Thoracic aorta (tissue), 2 donors: ENCODE results near the gene GOLGA3. TPM values are rescaled to one million over a fixed set of nuclear protein-coding genes. Genes with fewer than 3 reads are reported as not detected.
"Not testable (repeated sequence)": the region's sequence is repeated elsewhere in the genome, so short reads cannot be mapped to it uniquely, and the experiment has no call there.

Experiments used
- ATAC-seq: fragments of 150-250 bp; one replicate; pipeline ENCODE4 v1.8.0; 2017; ENCODE audit warnings: low read depth; ENCODE audit not compliant: insufficient number of reproducible peaks, low FRiP score
- DNase-seq: peaks from one replicate; pipeline ENCODE4 v3.0.0-alpha.2; 2020; ENCODE audit warnings: low spot score
- H3K27ac ChIP-seq, 2 donors: fragments of 200-600 bp; sonication (generic); 1 replicate in 1 of 2; 2 replicates in 1 of 2; pipeline ENCODE4 v1.5.1; 2016; ENCODE audit warnings: mild to moderate bottlenecking in 2 of 2, moderate library complexity in 2 of 2
- H3K27me3 ChIP-seq: fragments of 200-600 bp; sonication (generic); replicated peaks from 2 replicates; pipeline ENCODE4 v1.6.0; 2016; ENCODE audit warnings: mild to moderate bottlenecking; ENCODE audit not compliant: insufficient read depth
- H3K36me3 ChIP-seq: fragments of 200-600 bp; sonication (generic); one replicate; pipeline ENCODE4 v1.5.1; 2016
- H3K4me1 ChIP-seq, 2 donors: fragments of 200-600 bp; sonication (generic); 1 replicate in 1 of 2; 2 replicates in 1 of 2; pipeline versions ENCODE4 v1.5.1 to v1.6.0; 2016; ENCODE audit warnings: low read depth in 2 of 2, mild to moderate bottlenecking in 1 of 2; ENCODE audit not compliant: control insufficient read depth in 1 of 2
- H3K4me3 ChIP-seq: fragments of 200-600 bp; sonication (generic); 2 replicates; pipeline ENCODE4 v1.5.1; 2016; ENCODE audit warnings: mild to moderate bottlenecking
- H3K9me3 ChIP-seq: fragments of 200-600 bp; sonication (generic); 2 replicates; pipeline ENCODE4 v1.5.1; 2016
- total RNA-seq, 2 donors: library from RNA; depleted of rRNA; stranded (reverse); fragments of >200 nt; gene quantifications; one replicate each; pipeline versions ENCODE4 v1.1.0 to v1.2.3, GENCODE V29; 2016
- TF ChIP-seq, protein P1 (sequence below): fragments of 200-600 bp; sonication (generic); IDR thresholded peaks from one replicate; pipeline ENCODE4 v1.5.1; 2019; ENCODE audit warnings: antibody characterized with exemption

GOLGA3 gene
- total RNA-seq, 2 donors from 2014 or later = 125 to 137 TPM

GRCh38 chr12:132818562-132818961, 10.1 kb downstream of the GOLGA3 start:
- TF ChIP-seq, protein P1, sequence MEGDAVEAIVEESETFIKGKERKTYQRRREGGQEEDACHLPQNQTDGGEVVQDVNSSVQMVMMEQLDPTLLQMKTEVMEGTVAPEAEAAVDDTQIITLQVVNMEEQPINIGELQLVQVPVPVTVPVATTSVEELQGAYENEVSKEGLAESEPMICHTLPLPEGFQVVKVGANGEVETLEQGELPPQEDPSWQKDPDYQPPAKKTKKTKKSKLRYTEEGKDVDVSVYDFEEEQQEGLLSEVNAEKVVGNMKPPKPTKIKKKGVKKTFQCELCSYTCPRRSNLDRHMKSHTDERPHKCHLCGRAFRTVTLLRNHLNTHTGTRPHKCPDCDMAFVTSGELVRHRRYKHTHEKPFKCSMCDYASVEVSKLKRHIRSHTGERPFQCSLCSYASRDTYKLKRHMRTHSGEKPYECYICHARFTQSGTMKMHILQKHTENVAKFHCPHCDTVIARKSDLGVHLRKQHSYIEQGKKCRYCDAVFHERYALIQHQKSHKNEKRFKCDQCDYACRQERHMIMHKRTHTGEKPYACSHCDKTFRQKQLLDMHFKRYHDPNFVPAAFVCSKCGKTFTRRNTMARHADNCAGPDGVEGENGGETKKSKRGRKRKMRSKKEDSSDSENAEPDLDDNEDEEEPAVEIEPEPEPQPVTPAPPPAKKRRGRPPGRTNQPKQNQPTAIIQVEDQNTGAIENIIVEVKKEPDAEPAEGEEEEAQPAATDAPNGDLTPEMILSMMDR = no peak
- Histone ChIP-seq H3K9me3 (no peaks in the 10 kb centered on the region), H3K27me3 (no peaks in the 10 kb centered on the region), H3K4me1 (no peaks in the 10 kb centered on the region), H3K4me3 (no peak overlapping the region), H3K36me3 (peaks cover 65% of the 10 kb centered on the region), H3K27ac (no peak overlapping the region)
- ATAC-seq (no peak), DNase-seq (no peak)

- TF ChIP-seq, protein P1 = no peak
- Histone ChIP-seq H3K9me3 (no peaks in the 10 kb centered on the region), H3K36me3 (peaks cover 55% of the 10 kb centered on the region), H3K4me3 (no peak overlapping the region), H3K4me1 (no peaks in the 10 kb centered on the region), H3K27ac (no peak overlapping the region), H3K27me3 (no peaks in the 10 kb centered on the region)
- DNase-seq (no peak), ATAC-seq (no peak)
Measured at GRCh38 chr12:132814232-132814631, 14.4 kb downstream of the GOLGA3 start.

DNA sequence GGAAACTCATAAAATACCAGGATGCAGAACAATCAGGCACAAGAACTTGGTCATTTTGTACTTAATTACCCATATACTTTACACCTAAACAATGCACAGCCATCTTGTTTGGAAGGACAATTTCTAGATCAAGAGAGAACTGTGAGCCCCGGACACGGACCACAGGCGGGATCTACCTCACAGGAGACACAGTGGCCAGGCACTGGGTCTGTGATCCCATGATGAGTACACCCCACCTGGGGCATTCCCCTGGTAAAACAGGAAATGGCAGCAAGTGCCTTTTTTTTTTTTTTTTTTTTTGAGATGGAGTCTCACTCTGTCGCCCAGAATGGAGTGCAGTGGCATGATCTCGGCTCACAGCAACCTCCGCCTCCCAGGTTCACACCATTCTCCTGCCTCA, 15.2 kb downstream of the GOLGA3 start:
- no peak for ATAC-seq
- TF ChIP-seq, protein P1 = no peak

DNA sequence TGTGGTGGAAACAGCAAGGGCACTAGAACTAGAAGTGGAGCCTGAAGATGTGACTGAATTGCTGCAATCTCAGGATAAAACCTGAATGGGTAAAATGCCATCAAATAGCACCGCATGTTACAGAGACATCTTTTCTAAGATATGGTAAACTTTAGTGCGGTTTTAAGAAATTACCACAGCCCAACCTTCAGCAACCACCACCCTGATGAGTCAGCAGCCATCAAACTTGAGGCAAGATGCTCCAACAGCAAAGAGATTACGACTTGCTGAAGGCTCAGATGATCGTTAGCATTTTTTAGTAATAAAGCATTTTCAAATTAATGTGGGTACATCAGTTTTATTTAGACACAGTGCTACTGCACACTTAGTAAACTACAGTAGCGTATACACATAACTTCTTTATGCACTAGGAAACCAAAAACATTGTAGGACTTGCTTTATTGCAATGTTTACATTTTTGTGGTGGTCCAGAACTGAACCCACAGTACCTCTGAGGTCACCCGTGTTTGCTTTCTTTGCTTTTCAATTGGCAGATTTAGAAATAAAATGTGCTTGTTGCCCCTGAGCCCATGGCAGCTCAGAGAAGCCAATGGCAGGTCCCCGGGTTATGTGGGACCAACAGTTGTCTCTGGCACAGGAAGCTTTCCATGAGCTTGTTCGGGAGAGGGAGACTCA, 15.9 kb downstream of the GOLGA3 start:
- Histone ChIP-seq H3K27ac (no peak overlapping the region), H3K4me3 (no peak overlapping the region), H3K36me3 (peaks cover 52% of the 10 kb centered on the region), H3K27me3 (no peaks in the 10 kb centered on the region), H3K4me1 (no peaks in the 10 kb centered on the region), H3K9me3 (no peaks in the 10 kb centered on the region)
- ATAC-seq = no peak
- TF ChIP-seq, protein P1 = no peak
- no peak for DNase-seq

More for the DNA sequence above, 15.2 kb downstream of the GOLGA3 start:
- Histone ChIP-seq H3K27ac (no peak overlapping the region), H3K27me3 (no peaks in the 10 kb centered on the region), H3K4me3 (no peak overlapping the region), H3K36me3 (peaks cover 51% of the 10 kb centered on the region), H3K9me3 (no peaks in the 10 kb centered on the region), H3K4me1 (no peaks in the 10 kb centered on the region)
- DNase-seq = no peak

- not testable (repeated sequence) for ATAC-seq, H3K4me1 ChIP-seq, H3K27me3 ChIP-seq, H3K9me3 ChIP-seq, H3K4me3 ChIP-seq, H3K27ac ChIP-seq, DNase-seq
- H3K36me3 ChIP-seq = peaks cover 54% of the 10 kb centered on the region
- TF ChIP-seq, protein P1 = peak; percentile 11
Measured at GRCh38 chr12:132809391-132809790, 19.3 kb downstream of the GOLGA3 start.
